22Rv1 (cell line): ENCODE data around the gene GXYLT2.

ENCODE experiments used
- H3K27ac ChIP-seq: fragments of 450-650 bp; 2 replicates; pipeline ENCODE4 v1.5.1; 2017
- ZFX ChIP-seq: fragments of 450-650 bp; IDR thresholded peaks from 2 replicates; pipeline ENCODE4 v1.6.1; 2017; ENCODE audit warnings: antibody characterized with exemption, borderline replicate concordance
- TF ChIP-seq, protein P1 (sequence below): fragments of 450-650 bp; IDR thresholded peaks from 2 replicates; pipeline ENCODE4 v1.5.1; 2017; ENCODE audit warnings: mild to moderate bottlenecking

The GXYLT2 gene, protein sequence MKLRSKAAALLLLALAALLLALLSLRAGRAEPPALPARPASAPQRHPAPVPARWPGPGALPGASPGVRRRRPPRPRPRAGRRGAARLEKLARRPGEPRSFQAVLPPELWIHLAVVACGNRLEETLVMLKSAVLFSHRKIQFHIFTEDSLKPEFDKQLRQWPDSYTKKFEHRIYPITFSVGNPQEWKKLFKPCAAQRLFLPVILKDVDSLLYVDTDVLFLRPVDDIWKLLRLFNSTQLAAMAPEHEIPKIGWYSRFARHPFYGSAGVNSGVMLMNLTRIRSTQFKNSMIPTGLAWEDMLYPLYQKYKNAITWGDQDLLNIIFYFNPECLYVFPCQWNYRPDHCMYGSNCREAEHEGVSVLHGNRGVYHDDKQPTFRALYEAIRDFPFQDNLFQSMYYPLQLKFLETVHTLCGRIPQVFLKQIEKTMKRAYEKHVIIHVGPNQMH

DNA sequence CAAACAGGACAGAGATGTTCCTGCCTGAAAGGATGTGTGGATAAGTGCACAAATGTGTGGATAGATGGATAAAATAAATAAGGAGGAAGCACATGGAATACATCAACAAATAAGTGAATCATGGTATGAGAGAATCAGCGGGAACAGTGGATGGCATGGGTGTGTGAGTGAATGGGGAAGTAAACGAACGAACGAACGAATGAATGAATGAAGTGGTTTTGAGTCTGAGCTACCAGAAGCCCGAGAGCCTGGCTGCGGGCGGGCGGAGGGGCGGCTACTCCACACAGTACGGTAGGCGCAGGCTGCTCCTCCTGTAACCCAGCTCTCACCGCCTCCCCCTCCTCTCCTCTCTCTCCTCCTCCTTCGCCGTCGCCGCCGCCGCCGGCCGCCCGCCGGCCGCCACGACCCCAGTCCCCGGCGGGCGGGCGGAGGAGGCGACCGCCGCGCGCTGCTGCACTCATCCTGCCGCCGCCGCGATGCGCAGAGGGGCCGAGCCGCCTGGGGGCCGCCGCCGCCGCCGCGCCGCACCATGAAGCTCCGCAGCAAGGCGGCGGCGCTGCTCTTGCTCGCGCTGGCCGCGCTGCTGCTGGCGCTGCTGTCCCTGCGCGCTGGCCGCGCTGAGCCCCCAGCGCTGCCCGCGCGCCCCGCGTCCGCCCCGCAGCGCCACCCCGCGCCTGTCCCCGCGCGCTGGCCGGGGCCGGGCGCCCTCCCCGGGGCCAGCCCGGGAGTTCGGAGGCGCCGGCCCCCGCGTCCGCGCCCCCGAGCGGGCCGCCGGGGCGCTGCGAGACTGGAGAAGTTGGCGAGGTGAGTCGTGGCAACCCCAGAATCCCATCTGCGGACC, at the start of gene GXYLT2:
TSS of gene GXYLT2 (plus strand) at position 342 of the 841 bp plus-strand sequence. CDS start at position 530, 188 bp downstream.
- H3K27ac ChIP-seq = no peak within 1 kb of the TSS
- no peak for TF ChIP-seq ZFX
- TF ChIP-seq, protein P1, sequence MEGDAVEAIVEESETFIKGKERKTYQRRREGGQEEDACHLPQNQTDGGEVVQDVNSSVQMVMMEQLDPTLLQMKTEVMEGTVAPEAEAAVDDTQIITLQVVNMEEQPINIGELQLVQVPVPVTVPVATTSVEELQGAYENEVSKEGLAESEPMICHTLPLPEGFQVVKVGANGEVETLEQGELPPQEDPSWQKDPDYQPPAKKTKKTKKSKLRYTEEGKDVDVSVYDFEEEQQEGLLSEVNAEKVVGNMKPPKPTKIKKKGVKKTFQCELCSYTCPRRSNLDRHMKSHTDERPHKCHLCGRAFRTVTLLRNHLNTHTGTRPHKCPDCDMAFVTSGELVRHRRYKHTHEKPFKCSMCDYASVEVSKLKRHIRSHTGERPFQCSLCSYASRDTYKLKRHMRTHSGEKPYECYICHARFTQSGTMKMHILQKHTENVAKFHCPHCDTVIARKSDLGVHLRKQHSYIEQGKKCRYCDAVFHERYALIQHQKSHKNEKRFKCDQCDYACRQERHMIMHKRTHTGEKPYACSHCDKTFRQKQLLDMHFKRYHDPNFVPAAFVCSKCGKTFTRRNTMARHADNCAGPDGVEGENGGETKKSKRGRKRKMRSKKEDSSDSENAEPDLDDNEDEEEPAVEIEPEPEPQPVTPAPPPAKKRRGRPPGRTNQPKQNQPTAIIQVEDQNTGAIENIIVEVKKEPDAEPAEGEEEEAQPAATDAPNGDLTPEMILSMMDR = peak; percentile 70

DNA sequence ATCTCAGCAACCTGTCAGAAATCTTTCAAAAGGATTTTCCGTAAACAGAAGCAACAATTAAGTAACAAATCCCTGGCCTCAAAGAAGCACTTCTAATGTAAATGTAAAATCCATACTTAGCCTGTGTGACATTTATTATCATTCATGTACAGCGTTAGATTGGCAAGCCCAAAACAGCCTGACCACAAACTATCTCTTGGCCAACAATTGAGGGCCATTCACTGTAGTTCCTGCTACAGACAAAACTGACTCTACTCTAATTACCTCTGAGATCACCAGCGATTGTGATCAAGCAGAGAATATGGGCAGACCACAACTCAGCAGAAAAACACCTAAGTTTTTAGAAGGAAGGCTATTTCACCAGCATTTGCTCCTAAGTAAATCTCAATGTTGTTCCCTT, 48.8 kb upstream of the GXYLT2 start:
- no peak overlapping the region for H3K27ac ChIP-seq
- TF ChIP-seq, protein P1 = no peak
- TF ChIP-seq ZFX = no peak

DNA sequence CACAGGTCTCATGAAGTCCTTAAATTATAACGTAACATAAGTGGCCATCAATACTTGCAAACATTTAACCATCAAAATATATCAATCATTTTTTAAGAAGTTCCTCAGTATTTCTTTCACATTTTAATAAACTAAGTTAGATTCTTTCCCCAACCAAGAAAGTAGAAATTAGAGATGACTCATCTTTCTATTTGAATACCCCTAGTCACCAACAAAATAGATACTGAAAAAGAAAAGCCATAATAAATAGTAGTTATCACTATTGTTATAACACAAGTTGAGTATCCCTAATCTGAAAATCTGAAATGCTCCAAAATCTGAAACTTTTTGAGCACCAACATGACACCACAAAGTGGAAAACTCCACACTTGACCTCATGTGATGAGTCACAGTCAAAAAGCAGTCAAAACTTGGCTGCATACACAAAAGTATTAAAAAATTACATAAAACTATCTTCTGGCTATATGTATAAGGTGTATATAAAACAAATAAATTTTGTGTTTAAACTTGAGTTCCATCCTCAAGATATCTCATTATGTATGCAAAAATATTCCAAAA, 43.3 kb upstream of the GXYLT2 start:
- TF ChIP-seq ZFX = no peak
- TF ChIP-seq, protein P1 = no peak
- no peak overlapping the region for H3K27ac ChIP-seq

DNA sequence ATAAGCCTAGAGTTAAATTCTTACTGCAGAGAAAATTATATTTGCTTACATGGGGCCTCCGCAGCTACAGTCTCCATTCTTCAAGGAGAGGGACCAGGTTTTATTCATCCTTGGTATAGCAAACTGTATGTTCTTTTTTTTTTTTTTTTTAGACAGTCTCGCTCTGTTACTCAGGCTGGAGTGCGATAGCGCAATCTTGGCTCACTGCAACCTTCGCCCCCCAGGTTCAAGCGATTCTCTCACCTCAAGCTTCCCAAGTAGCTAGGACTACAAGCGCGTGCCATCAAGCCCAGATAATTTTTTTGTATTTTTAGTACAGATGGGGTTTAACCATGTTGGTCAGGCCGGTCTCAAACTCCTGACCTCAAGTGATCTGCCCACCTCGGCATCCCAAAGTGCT, 41.7 kb upstream of the GXYLT2 start:
- no peak overlapping the region for H3K27ac ChIP-seq
- no peak for TF ChIP-seq ZFX
- TF ChIP-seq, protein P1 = no peak

DNA sequence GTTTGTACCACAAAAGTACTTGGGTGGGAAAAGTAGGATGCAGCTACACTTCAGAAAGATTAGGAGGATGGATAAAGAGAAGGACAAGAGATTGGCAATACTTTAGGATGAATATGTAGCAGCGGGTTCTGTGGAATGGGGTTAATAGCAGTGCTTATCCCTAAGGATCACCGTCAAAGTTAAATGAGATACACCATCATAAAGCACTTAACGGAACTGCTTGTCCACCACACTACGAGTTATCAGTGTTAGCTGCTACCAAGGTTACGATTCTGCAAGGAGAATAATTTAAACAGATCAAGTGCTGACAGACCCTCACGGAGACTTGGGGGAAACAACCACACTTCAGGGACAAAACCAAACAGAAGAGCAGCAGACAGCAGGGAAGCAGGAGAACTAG, 40.6 kb upstream of the GXYLT2 start:
- H3K27ac ChIP-seq = no peak overlapping the region
- TF ChIP-seq ZFX = no peak
- TF ChIP-seq, protein P1 = no peak

DNA sequence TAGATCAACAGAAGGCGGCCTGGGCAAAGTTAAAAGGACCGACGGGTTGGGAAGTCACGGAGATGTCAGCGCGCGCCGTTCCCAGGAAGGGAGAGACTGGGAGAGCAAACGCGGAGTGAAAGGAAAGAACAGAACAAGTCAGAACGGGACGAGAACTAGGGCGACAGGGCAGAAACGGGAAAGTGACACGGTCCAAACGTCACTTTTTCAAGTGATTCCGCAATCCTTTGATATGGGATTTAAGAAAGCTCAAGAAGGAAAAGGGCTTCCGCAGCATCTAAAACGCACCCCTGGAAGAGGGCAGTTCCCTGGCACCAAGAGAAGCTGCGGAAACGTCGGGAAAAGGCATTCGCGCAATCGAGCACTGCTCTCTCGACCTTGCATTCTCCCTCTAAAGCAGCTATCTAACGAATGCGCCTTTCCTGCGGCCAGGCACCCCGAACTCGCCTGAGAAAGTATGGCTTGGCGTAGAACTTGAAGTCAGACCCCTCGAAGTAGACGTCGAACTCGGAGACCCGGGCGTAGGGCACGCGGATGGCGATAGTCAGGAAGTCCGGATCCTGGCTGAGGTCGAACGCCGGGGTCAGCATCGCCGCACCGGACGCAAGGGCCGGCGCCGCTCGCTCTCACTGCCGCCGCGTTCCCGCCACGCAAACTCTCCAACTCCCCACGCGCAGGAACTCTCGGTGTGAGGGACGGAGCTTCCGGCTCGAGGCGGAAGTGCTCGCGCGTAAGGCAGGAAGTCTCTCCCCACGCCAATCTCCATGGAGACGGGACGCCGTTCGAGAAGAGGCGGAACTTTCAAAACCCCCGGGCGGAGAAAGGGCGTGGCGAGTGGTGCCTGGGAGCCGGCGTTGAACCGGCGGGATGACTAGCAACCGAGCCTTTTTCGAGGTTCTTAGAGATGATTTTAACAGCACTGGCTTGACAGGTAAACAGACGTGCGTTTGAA, 39.8 kb upstream of the GXYLT2 start, which contains the start of gene SHQ1:
TSS of gene SHQ1 (minus strand) at position 695 of the 952 bp plus-strand sequence. CDS start at position 590, 105 bp downstream.
- TF ChIP-seq, protein P1 = no peak
- no peak for TF ChIP-seq ZFX
- peak within 1 kb of the TSS; percentile 56 for H3K27ac ChIP-seq
